Neural progenitor cell (in vitro differentiated cells): ENCODE results near the gene ADISSP.
"Not testable (repeated sequence)": the region's sequence is repeated elsewhere in the genome, so short reads cannot be mapped to it uniquely, and the experiment has no call there.

Source experiments
- EZH2 ChIP-seq: fragments of 200-600 bp; sonication (generic); IDR thresholded peaks from 2 replicates; pipeline ENCODE4 v1.6.1; 2017; ENCODE audit warnings: antibody characterized with exemption, mild to moderate bottlenecking, moderate library complexity
- TF ChIP-seq, protein P1 (sequence below): fragments of 200-600 bp; sonication (generic); IDR thresholded peaks from 2 replicates; pipeline ENCODE4 v1.5.1; 2017; ENCODE audit warnings: antibody characterized with exemption, mild to moderate bottlenecking

DNA sequence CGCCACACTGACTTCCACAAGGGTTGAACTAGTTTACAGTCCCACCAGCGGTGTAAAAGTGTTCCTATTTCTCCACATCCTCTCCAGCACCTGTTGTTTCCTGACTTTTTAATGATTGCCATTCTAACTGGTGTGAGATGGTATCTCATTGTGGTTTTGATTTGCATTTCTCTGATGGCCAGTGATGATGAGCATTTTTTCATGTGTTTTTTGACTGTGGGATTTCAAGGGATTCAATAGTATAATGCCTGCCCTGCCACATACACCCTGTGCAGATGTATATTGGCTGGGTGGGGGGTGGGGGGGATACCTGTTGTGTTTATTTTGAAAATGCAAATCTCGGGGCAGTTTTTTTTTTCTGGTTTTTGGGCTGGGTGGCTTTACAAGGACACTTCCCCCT lies 26.6 kb upstream of the ADISSP start:
- not testable (repeated sequence) for TF ChIP-seq EZH2
- TF ChIP-seq, protein P1, sequence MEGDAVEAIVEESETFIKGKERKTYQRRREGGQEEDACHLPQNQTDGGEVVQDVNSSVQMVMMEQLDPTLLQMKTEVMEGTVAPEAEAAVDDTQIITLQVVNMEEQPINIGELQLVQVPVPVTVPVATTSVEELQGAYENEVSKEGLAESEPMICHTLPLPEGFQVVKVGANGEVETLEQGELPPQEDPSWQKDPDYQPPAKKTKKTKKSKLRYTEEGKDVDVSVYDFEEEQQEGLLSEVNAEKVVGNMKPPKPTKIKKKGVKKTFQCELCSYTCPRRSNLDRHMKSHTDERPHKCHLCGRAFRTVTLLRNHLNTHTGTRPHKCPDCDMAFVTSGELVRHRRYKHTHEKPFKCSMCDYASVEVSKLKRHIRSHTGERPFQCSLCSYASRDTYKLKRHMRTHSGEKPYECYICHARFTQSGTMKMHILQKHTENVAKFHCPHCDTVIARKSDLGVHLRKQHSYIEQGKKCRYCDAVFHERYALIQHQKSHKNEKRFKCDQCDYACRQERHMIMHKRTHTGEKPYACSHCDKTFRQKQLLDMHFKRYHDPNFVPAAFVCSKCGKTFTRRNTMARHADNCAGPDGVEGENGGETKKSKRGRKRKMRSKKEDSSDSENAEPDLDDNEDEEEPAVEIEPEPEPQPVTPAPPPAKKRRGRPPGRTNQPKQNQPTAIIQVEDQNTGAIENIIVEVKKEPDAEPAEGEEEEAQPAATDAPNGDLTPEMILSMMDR = not testable (repeated sequence)
